HEK293T (cell line): ENCODE data around the gene RGL1.

Source experiments
- CTCF ChIA-PET: fragments of 350-600 bp; formaldehyde crosslinking; extraction: SDS; loops from one replicate; lab custom pipeline; 2021; ENCODE audit warnings: antibody characterized with exemption, inconsistent platforms; lab: Yijun Ruan, JAX
- POLR2A ChIA-PET: fragments of 350-600 bp; formaldehyde crosslinking; extraction: SDS; loops from one replicate; lab custom pipeline; 2020; ENCODE audit warnings: antibody characterized with exemption, inconsistent platforms; lab: Yijun Ruan, JAX
- DNase-seq: peaks from one replicate; pipeline ENCODE4 v3.0.0; 2012; ENCODE audit warnings: mixed read lengths; ENCODE audit errors: extremely low spot score
- ARNT ChIP-seq: fragments of 450-650 bp; IDR thresholded peaks from 2 replicates; pipeline ENCODE4 v1.6.1; 2017; ENCODE audit warnings: mild to moderate bottlenecking
- BHLHE40 ChIP-seq: fragments of 450-650 bp; IDR thresholded peaks from 2 replicates; pipeline ENCODE4 v1.6.1; 2016; ENCODE audit warnings: mild to moderate bottlenecking, moderate library complexity, borderline replicate concordance
- CTBP1 ChIP-seq: fragments of 450-650 bp; IDR thresholded peaks from 2 replicates; pipeline ENCODE4 v1.6.1; 2016; ENCODE audit warnings: borderline replicate concordance
- ELF4 ChIP-seq: fragments of 450-650 bp; IDR thresholded peaks from 2 replicates; pipeline ENCODE4 v1.6.1; 2017; ENCODE audit warnings: antibody characterized with exemption
- FOXA1 ChIP-seq: fragments of 450-650 bp; IDR thresholded peaks from 2 replicates; pipeline ENCODE4 v1.6.1; 2016; ENCODE audit warnings: mild to moderate bottlenecking
- FOXK2 ChIP-seq: fragments of 450-650 bp; IDR thresholded peaks from 2 replicates; pipeline ENCODE4 v1.6.1; 2016; ENCODE audit warnings: mild to moderate bottlenecking
- FOXM1 ChIP-seq: fragments of 450-650 bp; IDR thresholded peaks from 2 replicates; pipeline ENCODE4 v1.6.1; 2017; ENCODE audit warnings: mild to moderate bottlenecking, borderline replicate concordance
- HDGF ChIP-seq: fragments of 450-650 bp; IDR thresholded peaks from 2 replicates; pipeline ENCODE4 v1.6.1; 2017; ENCODE audit warnings: antibody characterized with exemption, borderline replicate concordance
- L3MBTL2 ChIP-seq: fragments of 450-650 bp; conservative IDR thresholded peaks from 2 replicates; pipeline ENCODE4 v1.6.1; 2016; ENCODE audit warnings: mild to moderate bottlenecking
- LEF1 ChIP-seq: fragments of 450-650 bp; IDR thresholded peaks from 2 replicates; pipeline ENCODE4 v1.6.1; 2017; ENCODE audit warnings: mild to moderate bottlenecking, borderline replicate concordance
- NFRKB ChIP-seq: fragments of 450-650 bp; IDR thresholded peaks from 2 replicates; pipeline ENCODE4 v1.6.1; 2016; ENCODE audit warnings: mild to moderate bottlenecking, moderate library complexity
- PKNOX1 ChIP-seq: fragments of 450-650 bp; IDR thresholded peaks from 2 replicates; pipeline ENCODE4 v1.6.1; 2016
- SP1 ChIP-seq: fragments of 450-650 bp; IDR thresholded peaks from 2 replicates; pipeline ENCODE4 v1.6.1; 2017
- SUZ12 ChIP-seq: fragments of 450-650 bp; IDR thresholded peaks from 2 replicates; pipeline ENCODE4 v1.6.1; 2016; ENCODE audit warnings: mild to moderate bottlenecking
- TARDBP ChIP-seq: fragments of 450-650 bp; IDR thresholded peaks from 2 replicates; pipeline ENCODE4 v1.6.1; 2016
- ZNF384 ChIP-seq: fragments of 450-650 bp; IDR thresholded peaks from 2 replicates; pipeline ENCODE4 v1.6.1; 2016

RGL1 gene

GRCh38 chr1:183945428-183946319 lies 140.8 kb downstream of the RGL1 start:
- CTCF ChIA-PET, result interaction anchor here (0.7 kb wide), 1 partner anchor 1129 kb away, joined by 3 read pairs; no protein-coding TSS in a partner anchor
- TF ChIP-seq FOXM1, result no peak
- TF ChIP-seq L3MBTL2, result no peak
- no peak for TF ChIP-seq SUZ12
- TF ChIP-seq CTBP1, result no peak
- TF ChIP-seq NFRKB, result no peak
- no peak for TF ChIP-seq LEF1
- TF ChIP-seq BHLHE40, result no peak
- no peak for TF ChIP-seq ELF4
- no peak for TF ChIP-seq TARDBP
- no peak for TF ChIP-seq SP1
- TF ChIP-seq FOXK2, result no peak
- TF ChIP-seq HDGF, result no peak
- no peak for TF ChIP-seq ZNF384
- no peak for TF ChIP-seq FOXA1
- TF ChIP-seq PKNOX1, result no peak
- no peak for TF ChIP-seq ARNT
- no peak for DNase-seq
- POLR2A ChIA-PET, result no interaction called here

GRCh38 chr1:183946320-183946613 lies 141.3 kb downstream of the RGL1 start:
- ChIA-PET POLR2A (no interaction called here), CTCF (no interaction called here)
- DNase-seq, result no peak
- TF ChIP-seq HDGF (no peak), BHLHE40 (no peak), ELF4 (no peak), SUZ12 (no peak), TARDBP (no peak), LEF1 (no peak), ZNF384 (no peak), SP1 (no peak), NFRKB (no peak), CTBP1 (no peak), L3MBTL2 (no peak), PKNOX1 (no peak), FOXM1 (no peak), FOXK2 (no peak)

- POLR2A ChIA-PET, result no interaction called here
- TF ChIP-seq HDGF, result no peak
- TF ChIP-seq TARDBP, result no peak
- no peak for TF ChIP-seq FOXA1
- no peak for TF ChIP-seq ELF4
- TF ChIP-seq L3MBTL2, result no peak
- TF ChIP-seq SUZ12, result no peak
- TF ChIP-seq PKNOX1, result no peak
- no peak for TF ChIP-seq ARNT
- TF ChIP-seq ZNF384, result no peak
- TF ChIP-seq FOXM1, result no peak
- CTCF ChIA-PET, result no interaction called here
- DNase-seq, result no peak
Measured at GRCh38 chr1:183947988-183948387, 143.1 kb downstream of the RGL1 start.

GRCh38 chr1:183952101-183952500 lies 147.2 kb downstream of the RGL1 start:
- no peak for DNase-seq
- TF ChIP-seq SUZ12, result no peak
- TF ChIP-seq LEF1, result no peak
- no peak for TF ChIP-seq FOXA1
- no peak for TF ChIP-seq SP1
- no peak for TF ChIP-seq FOXK2
- no peak for TF ChIP-seq ZNF384
- no peak for TF ChIP-seq CTBP1
- no peak for TF ChIP-seq ELF4
- no peak for TF ChIP-seq BHLHE40
- TF ChIP-seq TARDBP, result no peak
- no peak for TF ChIP-seq NFRKB
- TF ChIP-seq ARNT, result no peak
- no peak for TF ChIP-seq PKNOX1
- no peak for TF ChIP-seq L3MBTL2
- no peak for TF ChIP-seq FOXM1
- no peak for TF ChIP-seq HDGF
- CTCF ChIA-PET, result no interaction called here
- POLR2A ChIA-PET, result no interaction called here

GRCh38 chr1:183953031-183953430 lies 148.1 kb downstream of the RGL1 start:
- CTCF ChIA-PET, result interaction anchor here (0.8 kb wide), 1 partner anchor 10 kb away, joined by 4 read pairs; no protein-coding TSS in a partner anchor

More at GRCh38 chr1:183953031-183953430, 148.1 kb downstream of the RGL1 start:
- no peak for DNase-seq
- POLR2A ChIA-PET, result no interaction called here
- TF ChIP-seq ARNT (no peak), ELF4 (no peak), HDGF (no peak), NFRKB (no peak), SUZ12 (no peak), CTBP1 (no peak), TARDBP (no peak), LEF1 (no peak), FOXM1 (no peak), SP1 (no peak), BHLHE40 (no peak), L3MBTL2 (no peak), FOXA1 (no peak), FOXK2 (no peak)
